Ishikawa (cell line): Measurements from ENCODE around the gene SH3PXD2A.

Experiments
- CEBPB ChIP-seq: IDR thresholded peaks from 2 replicates; pipeline ENCODE4 v1.6.1; 2012
- CREB1 ChIP-seq: IDR thresholded peaks from 2 replicates; pipeline ENCODE4 v1.6.1; 2012; ENCODE audit warnings: low read depth
- EGR1 ChIP-seq: IDR thresholded peaks from 2 replicates; pipeline ENCODE4 v1.6.1; 2012
- EP300 ChIP-seq: IDR thresholded peaks from 2 replicates; pipeline ENCODE4 v1.6.1; 2012; ENCODE audit warnings: borderline replicate concordance
- FOXM1 ChIP-seq: IDR thresholded peaks from 2 replicates; pipeline ENCODE4 v1.6.1; 2012; ENCODE audit warnings: low read depth, borderline replicate concordance
- NFIC ChIP-seq: IDR thresholded peaks from 2 replicates; pipeline ENCODE4 v1.6.1; 2012
- RAD21 ChIP-seq: IDR thresholded peaks from 2 replicates; pipeline ENCODE4 v1.6.1; 2012; ENCODE audit warnings: low read depth
- REST ChIP-seq: IDR thresholded peaks from 2 replicates; pipeline ENCODE4 v1.6.1; 2012; ENCODE audit warnings: low read depth, mild to moderate bottlenecking
- TAF1 ChIP-seq: IDR thresholded peaks from 2 replicates; pipeline ENCODE4 v1.6.1; 2012; ENCODE audit warnings: low read depth, mild to moderate bottlenecking
- TEAD4 ChIP-seq: IDR thresholded peaks from 2 replicates; pipeline ENCODE4 v1.6.1; 2012
- YY1 ChIP-seq: IDR thresholded peaks from 2 replicates; pipeline ENCODE4 v1.6.1; 2012; ENCODE audit warnings: low read depth
- ZBTB7A ChIP-seq: IDR thresholded peaks from 2 replicates; pipeline ENCODE4 v1.6.1; 2012; ENCODE audit warnings: low read depth
- TF ChIP-seq, protein P1 (sequence below): IDR thresholded peaks from 2 replicates; pipeline ENCODE4 v1.6.1; 2012
- TF ChIP-seq, protein P2 (sequence below): IDR thresholded peaks from 2 replicates; pipeline ENCODE4 v1.6.1; 2012

DNA sequence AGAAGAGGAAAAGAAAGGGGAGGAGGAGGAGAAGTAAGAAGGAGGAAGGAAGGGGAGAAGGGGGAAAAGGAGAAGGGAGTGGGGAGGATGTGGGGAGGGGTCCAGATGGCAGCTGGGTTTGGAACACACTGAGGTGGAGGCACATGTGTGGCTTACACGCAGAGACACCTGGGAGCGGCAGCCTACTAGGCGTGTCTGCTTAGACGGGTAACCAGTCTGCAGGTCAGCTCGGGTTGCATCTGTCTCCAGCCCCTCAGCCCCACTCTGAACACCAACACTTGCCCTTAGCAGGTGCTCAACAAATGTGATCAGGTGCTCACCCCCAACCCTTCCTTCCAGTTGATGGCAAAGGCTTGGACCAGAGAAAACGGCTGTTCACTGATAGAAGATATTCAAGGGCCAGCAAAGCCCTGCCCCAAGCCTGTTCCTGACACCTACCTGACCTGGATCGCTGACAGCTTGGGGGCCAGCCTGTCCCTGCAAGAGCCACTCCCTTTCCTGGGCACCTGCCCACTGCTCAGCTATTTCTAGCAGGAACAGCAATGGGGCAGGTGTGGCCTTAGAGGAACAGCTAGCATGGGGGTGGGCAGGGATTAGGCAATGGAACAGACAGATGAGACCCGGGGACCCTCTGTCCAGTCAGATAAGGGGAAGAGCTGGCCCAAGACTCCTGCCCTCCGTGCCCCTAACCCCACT lies 70.5 kb downstream of the SH3PXD2A start:
- no peak for TF ChIP-seq EGR1
- TF ChIP-seq FOXM1 = no peak
- TF ChIP-seq ZBTB7A = no peak
- TF ChIP-seq EP300 = no peak
- TF ChIP-seq TAF1 = no peak
- no peak for TF ChIP-seq CEBPB
- no peak for TF ChIP-seq YY1
- no peak for TF ChIP-seq NFIC
- TF ChIP-seq REST = no peak
- TF ChIP-seq, protein P1, sequence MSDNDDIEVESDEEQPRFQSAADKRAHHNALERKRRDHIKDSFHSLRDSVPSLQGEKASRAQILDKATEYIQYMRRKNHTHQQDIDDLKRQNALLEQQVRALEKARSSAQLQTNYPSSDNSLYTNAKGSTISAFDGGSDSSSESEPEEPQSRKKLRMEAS = no peak; the same call in 1 of the 2 replicates
- TF ChIP-seq CREB1 = no peak
- TF ChIP-seq RAD21 = no peak
- TF ChIP-seq, protein P2, sequence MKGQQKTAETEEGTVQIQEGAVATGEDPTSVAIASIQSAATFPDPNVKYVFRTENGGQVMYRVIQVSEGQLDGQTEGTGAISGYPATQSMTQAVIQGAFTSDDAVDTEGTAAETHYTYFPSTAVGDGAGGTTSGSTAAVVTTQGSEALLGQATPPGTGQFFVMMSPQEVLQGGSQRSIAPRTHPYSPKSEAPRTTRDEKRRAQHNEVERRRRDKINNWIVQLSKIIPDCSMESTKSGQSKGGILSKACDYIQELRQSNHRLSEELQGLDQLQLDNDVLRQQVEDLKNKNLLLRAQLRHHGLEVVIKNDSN = no peak
- TF ChIP-seq TEAD4 = no peak
